ENCODE measurements around the gene PCCB. TPM values are rescaled to one million over a fixed set of nuclear protein-coding genes. Genes with fewer than 3 reads are reported as not detected.

The PCCB gene
- total and polyA plus RNA-seq, 2 of the 8 experiments (the other 6 are each of a cell fraction or from before 2014, with no cell fraction given): 56.7 to 84.4 TPM

DNA sequence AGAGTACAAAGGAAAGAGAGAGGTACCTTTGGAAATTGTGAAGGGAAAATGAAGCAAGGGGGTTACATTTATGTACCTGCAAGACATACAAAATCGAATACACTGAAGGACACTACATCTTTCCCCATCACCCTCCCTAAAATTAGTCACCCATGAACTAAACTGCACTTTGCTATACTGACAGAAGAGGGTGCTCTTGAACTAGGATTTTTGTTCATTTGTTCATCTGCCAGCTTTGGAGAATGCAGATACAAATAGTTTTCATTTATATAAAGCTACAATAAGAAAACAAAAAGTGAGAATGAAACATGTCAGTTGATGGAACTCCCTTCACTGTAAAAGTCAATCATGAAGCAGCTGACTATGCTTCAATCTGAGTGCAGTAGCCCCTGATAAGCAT is 55.7 kb downstream of the PCCB start (continued):
- TF ChIP-seq SIN3A (conservative IDR thresholded peaks at IDR 0.05 in 1 of 2, IDR thresholded peaks at IDR 0.05 in 1 of 2; ENCODE audit: low read depth in 1 of 2, low read length in 2 of 2) (no peak), GABPA (IDR thresholded peaks at IDR 0.05; ENCODE audit: borderline replicate concordance, insufficient read depth, low read length) (no peak)
